Breast epithelium (tissue), 4 donors: ENCODE results near the gene ASB10. TPM values are rescaled to one million over a fixed set of nuclear protein-coding genes. Genes with fewer than 3 reads are reported as not detected.

ENCODE experiments used
- DNase-seq, 2 donors: peaks; one replicate each; pipeline ENCODE4 v3.0.0-alpha.2; 2019; ENCODE audit warnings: low spot score in 2 of 2
- H3K27ac ChIP-seq, 2 donors: fragments of 200-600 bp; sonication (generic) in 1 of 2; one replicate each; pipeline ENCODE4 v1.5.1; 2016 to 2019; ENCODE audit warnings: mild to moderate bottlenecking in 1 of 2
- H3K27me3 ChIP-seq, 2 donors: fragments of 200-600 bp; sonication (generic) in 1 of 2; one replicate each; pipeline versions ENCODE4 v1.5.1 to v1.6.0; 2017 to 2019; ENCODE audit warnings: control low read depth in 1 of 2, mild to moderate bottlenecking in 1 of 2
- H3K36me3 ChIP-seq: fragments of 200-600 bp; one replicate; pipeline ENCODE4 v1.5.1; 2019
- H3K4me1 ChIP-seq, 2 donors: fragments of 200-600 bp; sonication (generic); one replicate each; pipeline ENCODE4 v1.5.1; 2016 to 2019; ENCODE audit warnings: control low read depth in 1 of 2
- H3K4me3 ChIP-seq, 3 donors: fragments of 200-600 bp; sonication (generic); 1 replicate in 2 of 3; 2 replicates in 1 of 3; pipeline ENCODE4 v1.5.1; 2016 to 2019; ENCODE audit warnings: mild to moderate bottlenecking in 3 of 3, moderate library complexity in 2 of 3
- H3K9me3 ChIP-seq, 2 donors: fragments of 200-600 bp; sonication (generic) in 1 of 2; one replicate each; pipeline ENCODE4 v1.5.1; 2016 to 2019; ENCODE audit warnings: control low read depth in 1 of 2
- POLR2A ChIP-seq: fragments of 450-650 bp; IDR thresholded peaks from one replicate; pipeline ENCODE4 v1.6.1; 2016; ENCODE audit warnings: antibody characterized with exemption, mild to moderate bottlenecking, moderate library complexity
- POLR2AphosphoS5 ChIP-seq, 3 donors: sonication (generic); formaldehyde crosslinking; IDR thresholded peaks; one replicate each; pipeline ENCODE4 v1.6.1; 2017; ENCODE audit warnings: antibody characterized with exemption in 3 of 3
- intact Hi-C: fragments of 100-400 bp; cut with DNase I; formaldehyde crosslinking; loops from one replicate; pipeline ENCODE4 v1.15.1; 2023; ENCODE audit warnings: low total_unique reads
- total RNA-seq, 3 donors: library from RNA; depleted of rRNA; stranded (reverse); fragments of >200 nt; gene quantifications; one replicate each; pipeline ENCODE4 v1.1.0, GENCODE V29; 2016
- TF ChIP-seq, protein P1 (sequence below), 3 donors: fragments of 450-650 bp; IDR thresholded peaks; one replicate each; pipeline ENCODE4 v1.5.1; 2016 to 2017; ENCODE audit warnings: antibody characterized with exemption in 3 of 3, mild to moderate bottlenecking in 3 of 3, moderate library complexity in 3 of 3

ASB10 gene
- total RNA-seq, 3 donors from 2014 or later: not detected

- Histone ChIP-seq H3K4me3 (no peak overlapping the region), H3K27ac (no peak overlapping the region), H3K36me3 (no peaks in the 10 kb centered on the region), H3K27me3 (peaks cover 0 to 4% of the 10 kb centered on the region in 2 donors), H3K4me1 (no peaks in the 10 kb centered on the region), H3K9me3 (no peaks in the 10 kb centered on the region)
- no peak for DNase-seq
- TF ChIP-seq POLR2AphosphoS5 (IDR thresholded peaks at IDR 0.05): no peak
- no peak for TF ChIP-seq POLR2A
- TF ChIP-seq, protein P1, sequence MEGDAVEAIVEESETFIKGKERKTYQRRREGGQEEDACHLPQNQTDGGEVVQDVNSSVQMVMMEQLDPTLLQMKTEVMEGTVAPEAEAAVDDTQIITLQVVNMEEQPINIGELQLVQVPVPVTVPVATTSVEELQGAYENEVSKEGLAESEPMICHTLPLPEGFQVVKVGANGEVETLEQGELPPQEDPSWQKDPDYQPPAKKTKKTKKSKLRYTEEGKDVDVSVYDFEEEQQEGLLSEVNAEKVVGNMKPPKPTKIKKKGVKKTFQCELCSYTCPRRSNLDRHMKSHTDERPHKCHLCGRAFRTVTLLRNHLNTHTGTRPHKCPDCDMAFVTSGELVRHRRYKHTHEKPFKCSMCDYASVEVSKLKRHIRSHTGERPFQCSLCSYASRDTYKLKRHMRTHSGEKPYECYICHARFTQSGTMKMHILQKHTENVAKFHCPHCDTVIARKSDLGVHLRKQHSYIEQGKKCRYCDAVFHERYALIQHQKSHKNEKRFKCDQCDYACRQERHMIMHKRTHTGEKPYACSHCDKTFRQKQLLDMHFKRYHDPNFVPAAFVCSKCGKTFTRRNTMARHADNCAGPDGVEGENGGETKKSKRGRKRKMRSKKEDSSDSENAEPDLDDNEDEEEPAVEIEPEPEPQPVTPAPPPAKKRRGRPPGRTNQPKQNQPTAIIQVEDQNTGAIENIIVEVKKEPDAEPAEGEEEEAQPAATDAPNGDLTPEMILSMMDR (IDR thresholded peaks at IDR 0.05): no peak
- intact Hi-C loops: no loop called here
Observed at GRCh38 chr7:151195616-151196450, 8.8 kb upstream of the ASB10 start.

GRCh38 chr7:151194188-151194587, 7.1 kb upstream of the ASB10 start:
- intact Hi-C loops: no loop called here
- H3K4me3 ChIP-seq: no peak overlapping the region
- no peaks in the 10 kb centered on the region for H3K36me3 ChIP-seq
- TF ChIP-seq, protein P1 (IDR thresholded peaks at IDR 0.05): no peak
- TF ChIP-seq POLR2AphosphoS5 (IDR thresholded peaks at IDR 0.05) (no peak), POLR2A (no peak)
- no peaks in the 10 kb centered on the region for H3K4me1 ChIP-seq
- no peak for DNase-seq
- H3K27ac ChIP-seq: no peak overlapping the region
- H3K9me3 ChIP-seq: no peaks in the 10 kb centered on the region
- peaks cover 0 to 4% of the 10 kb centered on the region in 2 donors for H3K27me3 ChIP-seq

DNA sequence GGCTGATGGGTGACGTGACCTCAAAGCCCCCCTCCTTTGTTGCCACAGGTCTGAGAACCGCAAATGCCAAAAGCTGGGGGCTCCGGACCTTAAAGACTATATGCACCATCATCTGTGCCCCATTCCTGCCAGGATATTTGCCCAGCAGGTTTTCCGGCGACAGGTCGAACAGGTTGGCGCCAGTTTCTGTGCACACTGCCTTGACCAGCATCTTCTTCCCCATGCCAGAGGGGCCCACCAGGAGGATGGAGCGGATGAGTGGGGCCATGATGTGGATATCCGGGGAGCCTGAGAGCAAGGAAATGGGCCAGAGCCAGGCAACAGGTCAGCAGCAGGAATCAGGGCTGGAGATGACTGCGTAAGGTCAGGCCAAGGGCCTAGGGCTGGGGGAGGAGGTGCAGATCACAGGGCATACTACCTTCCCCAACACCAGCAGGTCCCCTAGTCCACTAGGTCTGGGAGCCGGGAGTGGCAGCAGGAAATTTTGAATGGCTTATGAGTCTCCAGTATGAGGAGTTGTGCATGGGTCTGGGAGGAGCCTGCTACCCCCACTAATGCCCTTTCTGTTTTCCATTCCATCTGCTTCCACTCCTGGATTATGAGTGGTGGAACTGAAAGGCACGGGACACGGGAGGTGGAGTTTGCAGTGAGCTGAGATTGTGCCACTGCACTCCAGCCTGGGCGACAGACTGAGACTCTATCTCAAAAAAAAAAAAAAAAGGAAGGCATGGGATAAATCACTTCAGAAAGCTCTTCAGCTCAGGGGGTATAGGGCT, 6.3 kb upstream of the ASB10 start:
- Histone ChIP-seq H3K9me3 (no peaks in the 10 kb centered on the region), H3K36me3 (no peaks in the 10 kb centered on the region), H3K4me1 (no peaks in the 10 kb centered on the region), H3K4me3 (no peak overlapping the region), H3K27me3 (peaks cover 0 to 4% of the 10 kb centered on the region in 2 donors), H3K27ac (no peak overlapping the region)
- DNase-seq: no peak
- no peak for TF ChIP-seq POLR2AphosphoS5 (IDR thresholded peaks at IDR 0.05)
- TF ChIP-seq, protein P1 (IDR thresholded peaks at IDR 0.05): no peak
- no peak for TF ChIP-seq POLR2A
- intact Hi-C loops: no loop called here

DNA sequence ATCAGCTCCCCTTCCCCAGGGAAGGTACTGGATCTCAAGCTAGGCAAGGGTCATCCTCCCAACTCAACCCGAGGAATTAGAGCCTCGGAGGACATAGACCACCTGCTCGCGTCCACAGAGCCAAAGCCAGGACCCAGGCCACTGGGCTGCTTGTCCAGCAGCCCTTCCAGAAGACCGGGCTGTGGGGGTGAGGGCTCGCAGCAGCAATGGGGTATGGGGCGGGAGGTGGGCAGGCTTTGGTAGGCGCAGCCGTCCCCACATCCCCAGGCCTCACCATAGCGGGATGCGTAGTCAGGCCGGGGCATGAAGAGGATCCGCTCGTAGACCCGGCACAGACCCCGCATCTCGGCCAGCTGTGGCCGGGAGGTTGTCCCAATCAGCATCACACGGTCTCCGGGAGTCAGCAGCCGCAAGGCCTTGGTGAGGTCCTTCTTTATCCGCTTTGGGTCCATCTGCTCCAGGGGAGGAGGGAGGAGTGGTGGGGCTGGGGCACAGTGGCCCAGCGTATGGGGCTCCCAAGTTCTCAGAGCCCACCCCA, 5.0 kb upstream of the ASB10 start:
- no peaks in the 10 kb centered on the region for H3K9me3 ChIP-seq
- H3K27me3 ChIP-seq: peaks cover 0 to 4% of the 10 kb centered on the region in 2 donors
- TF ChIP-seq, protein P1 (IDR thresholded peaks at IDR 0.05): no peak
- no peak for TF ChIP-seq POLR2AphosphoS5 (IDR thresholded peaks at IDR 0.05)
- no peak for TF ChIP-seq POLR2A
- no peaks in the 10 kb centered on the region for H3K36me3 ChIP-seq
- H3K4me3 ChIP-seq: no peak overlapping the region
- DNase-seq: no peak
- intact Hi-C loops: no loop called here
- H3K27ac ChIP-seq: no peak overlapping the region
- H3K4me1 ChIP-seq: no peaks in the 10 kb centered on the region
